HL-60 (cell line): ENCODE data around the gene PNN.
"Not testable (repeated sequence)": the region's sequence is repeated elsewhere in the genome, so short reads cannot be mapped to it uniquely, and the experiment has no call there.

Experiments
- DNase-seq, 2 experiments: peaks; one replicate each; pipeline ENCODE4 v3.0.0-alpha.2; 2010 to 2020; ENCODE audit warnings: low read depth in 1 of 2, low spot score in 1 of 2
- H3K27ac ChIP-seq: fragments of 250-450 bp; sonication (Bioruptor Pico); replicated peaks from 2 replicates; pipeline ENCODE4 v1.5.1; 2020; ENCODE audit warnings: mild to moderate bottlenecking, moderate library complexity
- H3K27me3 ChIP-seq: fragments of 250-450 bp; sonication (Bioruptor Pico); 2 replicates; pipeline ENCODE4 v1.5.1; 2021; ENCODE audit warnings: mild to moderate bottlenecking, moderate library complexity; ENCODE audit not compliant: insufficient read depth, poor library complexity, severe bottlenecking
- H3K4me3 ChIP-seq: replicated peaks from 2 replicates; pipeline ENCODE4 v1.5.1; 2011; ENCODE audit warnings: mild to moderate bottlenecking, control low read depth, low read length; ENCODE audit not compliant: insufficient read depth
- CTCF ChIP-seq: IDR thresholded peaks from one replicate; pipeline ENCODE4 v1.5.1; 2011; ENCODE audit warnings: low read length, control low read depth, inconsistent platforms; ENCODE audit not compliant: insufficient read depth
- GABPA ChIP-seq: IDR thresholded peaks from 2 replicates; pipeline ENCODE4 v1.6.1; 2012; ENCODE audit warnings: low read depth
- POLR2AphosphoS5 ChIP-seq: IDR thresholded peaks from 2 replicates; pipeline ENCODE4 v1.6.1; 2012; ENCODE audit warnings: low read depth
- REST ChIP-seq: IDR thresholded peaks from 2 replicates; pipeline ENCODE4 v1.6.1; 2012; ENCODE audit warnings: low read depth; ENCODE audit not compliant: insufficient replicate concordance
- SPI1 ChIP-seq: IDR thresholded peaks from 2 replicates; pipeline ENCODE4 v1.6.1; 2012; ENCODE audit warnings: low read depth, mild to moderate bottlenecking, borderline replicate concordance

PNN gene

GRCh38 chr14:39182770-39183684, 8.0 kb downstream of the PNN start:
- DNase-seq: no peak
- no peaks in the 10 kb centered on the region for H3K27me3 ChIP-seq

GRCh38 chr14:39183685-39184003, 8.6 kb downstream of the PNN start:
- H3K27ac ChIP-seq, DNase-seq, H3K4me3 ChIP-seq, H3K27me3 ChIP-seq: not testable (repeated sequence)
- peak; percentile 34; the same call in 1 of the 2 replicates for TF ChIP-seq POLR2AphosphoS5

More at GRCh38 chr14:39182770-39183684, 8.0 kb downstream of the PNN start:
- H3K27ac ChIP-seq: no peak overlapping the region
- H3K4me3 ChIP-seq: no peak overlapping the region
- TF ChIP-seq GABPA (no peak), CTCF (no peak), REST (no peak), POLR2AphosphoS5 (no peak; the same call in 1 of the 2 replicates), SPI1 (no peak)

GRCh38 chr14:39184628-39185255, 9.7 kb downstream of the PNN start:
- Histone ChIP-seq H3K27ac (no peak overlapping the region), H3K27me3 (no peaks in the 10 kb centered on the region), H3K4me3 (no peak overlapping the region)
- TF ChIP-seq SPI1 (no peak), POLR2AphosphoS5 (peak; percentile 64; the same call in 1 of the 2 replicates)
- DNase-seq: no peak

GRCh38 chr14:39185256-39186049, 10.4 kb downstream of the PNN start:
- no peak for TF ChIP-seq POLR2AphosphoS5
- no peak for TF ChIP-seq SPI1
- TF ChIP-seq REST: no peak
- TF ChIP-seq GABPA: no peak
- TF ChIP-seq CTCF: no peak

More at GRCh38 chr14:39185256-39186049, 10.4 kb downstream of the PNN start:
- Histone ChIP-seq H3K4me3 (no peak overlapping the region), H3K27ac (no peak overlapping the region), H3K27me3 (no peaks in the 10 kb centered on the region)
- no peak for DNase-seq
